GM12875 (cell line): ENCODE results near the gene SMIM38.

Experiments
- H3K4me3 ChIP-seq: one replicate; pipeline ENCODE4 v1.5.1; 2011; ENCODE audit warnings: low read depth, low read length, control low read depth
- TF ChIP-seq, protein P1 (sequence below): IDR thresholded peaks from 2 replicates; pipeline ENCODE4 v1.5.1; 2011; ENCODE audit warnings: low read depth, mild to moderate bottlenecking, control low read depth, inconsistent platforms, low read length, moderate library complexity, borderline replicate concordance; ENCODE audit not compliant: insufficient read depth

The SMIM38 gene

GRCh38 chr11:69157156-69157821, 1.6 kb downstream of the SMIM38 start:
- H3K4me3 ChIP-seq, result peak overlapping the region; percentile 35
- TF ChIP-seq, protein P1, sequence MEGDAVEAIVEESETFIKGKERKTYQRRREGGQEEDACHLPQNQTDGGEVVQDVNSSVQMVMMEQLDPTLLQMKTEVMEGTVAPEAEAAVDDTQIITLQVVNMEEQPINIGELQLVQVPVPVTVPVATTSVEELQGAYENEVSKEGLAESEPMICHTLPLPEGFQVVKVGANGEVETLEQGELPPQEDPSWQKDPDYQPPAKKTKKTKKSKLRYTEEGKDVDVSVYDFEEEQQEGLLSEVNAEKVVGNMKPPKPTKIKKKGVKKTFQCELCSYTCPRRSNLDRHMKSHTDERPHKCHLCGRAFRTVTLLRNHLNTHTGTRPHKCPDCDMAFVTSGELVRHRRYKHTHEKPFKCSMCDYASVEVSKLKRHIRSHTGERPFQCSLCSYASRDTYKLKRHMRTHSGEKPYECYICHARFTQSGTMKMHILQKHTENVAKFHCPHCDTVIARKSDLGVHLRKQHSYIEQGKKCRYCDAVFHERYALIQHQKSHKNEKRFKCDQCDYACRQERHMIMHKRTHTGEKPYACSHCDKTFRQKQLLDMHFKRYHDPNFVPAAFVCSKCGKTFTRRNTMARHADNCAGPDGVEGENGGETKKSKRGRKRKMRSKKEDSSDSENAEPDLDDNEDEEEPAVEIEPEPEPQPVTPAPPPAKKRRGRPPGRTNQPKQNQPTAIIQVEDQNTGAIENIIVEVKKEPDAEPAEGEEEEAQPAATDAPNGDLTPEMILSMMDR, result no peak

GRCh38 chr11:69157822-69158231, 2.1 kb downstream of the SMIM38 start:
- TF ChIP-seq, protein P1, result no peak
- no peak overlapping the region for H3K4me3 ChIP-seq

DNA sequence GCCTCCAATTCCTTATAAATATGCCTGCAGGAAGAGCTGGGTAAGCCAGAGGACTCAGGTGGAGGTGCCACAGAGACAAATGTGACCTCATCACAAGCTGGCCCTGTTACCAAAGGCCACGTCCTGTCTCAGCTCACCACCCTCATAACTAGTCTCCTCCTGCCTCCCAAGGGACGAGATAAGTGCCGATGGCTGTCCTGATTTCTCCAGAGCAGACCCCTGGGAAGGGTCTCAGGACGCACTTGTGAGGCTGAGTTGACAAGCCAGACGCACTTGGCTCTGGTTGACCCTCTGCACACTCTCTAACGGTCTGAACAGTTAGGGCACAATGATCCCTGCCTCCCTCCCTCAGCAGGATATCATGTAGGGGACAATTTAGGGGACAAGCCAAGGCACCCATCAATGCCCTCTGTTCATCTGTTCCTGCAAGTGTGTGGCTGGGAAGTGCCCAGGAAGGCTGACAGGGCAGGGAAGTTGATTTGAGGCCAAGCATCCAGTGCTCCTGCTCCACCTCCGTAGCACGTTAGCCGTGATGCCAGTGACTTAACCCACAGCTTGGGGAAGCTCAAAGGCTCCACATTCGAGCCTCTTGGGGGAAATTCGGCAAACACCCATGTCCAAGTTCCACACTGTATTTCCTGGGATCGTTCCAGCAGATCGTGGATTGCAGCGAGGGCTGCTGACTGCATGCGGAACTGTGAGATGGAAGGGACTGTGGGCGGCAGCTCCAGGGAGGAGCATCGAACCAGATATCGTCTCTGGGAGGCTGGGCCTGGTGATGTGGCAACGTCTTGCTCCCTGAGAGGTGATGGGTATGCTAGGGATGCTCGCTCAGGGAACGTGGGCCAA, 2.8 kb downstream of the SMIM38 start:
- TF ChIP-seq, protein P1, result no peak
- no peak overlapping the region for H3K4me3 ChIP-seq

DNA sequence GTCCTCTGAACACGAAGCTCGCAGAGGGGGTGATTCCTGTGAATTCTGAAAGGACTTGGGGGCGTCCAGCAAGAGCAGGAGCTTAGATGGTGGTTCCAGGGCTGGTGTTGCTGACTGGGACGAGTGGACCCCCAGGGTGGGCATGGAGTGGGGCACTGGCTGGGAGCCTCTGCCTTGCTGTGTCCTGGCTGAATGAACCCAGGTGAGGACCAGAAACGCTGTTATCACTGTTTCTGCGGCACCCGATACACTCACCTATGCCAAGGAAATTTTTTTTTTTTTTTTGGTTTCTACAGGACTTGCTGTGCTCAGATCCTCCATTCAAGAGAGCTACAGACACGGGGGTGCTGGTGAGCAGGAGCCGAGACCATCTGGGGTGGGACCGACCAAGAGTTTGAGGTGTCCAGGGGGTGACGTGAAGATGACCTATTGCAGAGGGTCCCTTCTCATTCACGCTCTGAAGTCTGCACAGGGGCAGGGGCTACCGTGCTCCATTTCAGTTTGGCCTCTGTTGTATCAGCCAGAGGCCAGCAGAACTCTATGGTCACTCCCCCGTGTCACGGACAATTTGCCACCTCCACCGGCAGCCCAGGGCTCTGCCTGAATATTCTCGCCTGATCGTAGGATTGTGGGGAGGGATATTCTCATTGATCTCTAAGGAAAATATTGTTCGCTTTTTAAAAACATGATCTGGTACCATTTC, 3.6 kb downstream of the SMIM38 start:
- TF ChIP-seq, protein P1, result no peak
- H3K4me3 ChIP-seq, result no peak overlapping the region

GRCh38 chr11:69160296-69161116, 4.8 kb downstream of the SMIM38 start:
- H3K4me3 ChIP-seq, result no peak overlapping the region
- TF ChIP-seq, protein P1, result no peak

- TF ChIP-seq, protein P1, result no peak
- H3K4me3 ChIP-seq, result no peak overlapping the region
Observed at GRCh38 chr11:69161117-69161407, 5.3 kb downstream of the SMIM38 start.
